Mesenchymal stem cell (in vitro differentiated cells and primary cell): ENCODE data around the gene CEACAM16.

ENCODE experiments used
- DNase-seq: peaks from one replicate; pipeline ENCODE4 v3.0.0-alpha.2; 2013
- H2AFZ ChIP-seq: one replicate; pipeline ENCODE4 v1.6.1; 2013; ENCODE audit warnings: low read depth, mild to moderate bottlenecking, control low read depth, inconsistent platforms, low read length, moderate library complexity
- H2AK5ac ChIP-seq: 2 replicates; pipeline ENCODE4 v1.6.1; 2013; ENCODE audit warnings: low read length, moderate library complexity, mild to moderate bottlenecking, inconsistent platforms; ENCODE audit not compliant: severe bottlenecking
- H2BK120ac ChIP-seq: one replicate; pipeline ENCODE4 v1.6.1; 2013; ENCODE audit warnings: low read depth, mild to moderate bottlenecking, inconsistent platforms, low read length, moderate library complexity
- H2BK12ac ChIP-seq, 2 experiments: one replicate each; pipeline ENCODE4 v1.6.1; 2013; ENCODE audit warnings: inconsistent platforms in 2 of 2, low read length in 2 of 2, mild to moderate bottlenecking in 2 of 2, moderate library complexity in 2 of 2, control low read depth in 1 of 2
- H2BK15ac ChIP-seq: one replicate; pipeline ENCODE4 v1.6.1; 2013; ENCODE audit warnings: mild to moderate bottlenecking, low read depth, inconsistent platforms; ENCODE audit not compliant: poor library complexity, severe bottlenecking
- H2BK5ac ChIP-seq: 2 replicates; pipeline ENCODE4 v1.6.1; 2013; ENCODE audit warnings: low read depth, mild to moderate bottlenecking, low read length, control low read depth, inconsistent platforms; ENCODE audit not compliant: poor library complexity, severe bottlenecking
- H3K14ac ChIP-seq, 2 experiments: one replicate each; pipeline ENCODE4 v1.6.1; 2013; ENCODE audit warnings: inconsistent platforms in 2 of 2, low read length in 2 of 2, control low read depth in 1 of 2, mild to moderate bottlenecking in 1 of 2, moderate library complexity in 1 of 2
- H3K18ac ChIP-seq, 2 experiments: one replicate each; pipeline ENCODE4 v1.6.1; 2013; ENCODE audit warnings: inconsistent platforms in 2 of 2, low read length in 2 of 2, control low read depth in 1 of 2, low read depth in 1 of 2, mild to moderate bottlenecking in 1 of 2
- H3K23ac ChIP-seq, 2 experiments: one replicate each; pipeline ENCODE4 v1.6.1; 2013; ENCODE audit warnings: inconsistent platforms in 2 of 2, low read length in 2 of 2, mild to moderate bottlenecking in 2 of 2, moderate library complexity in 2 of 2, control low read depth in 1 of 2
- H3K27ac ChIP-seq: 2 replicates; pipeline ENCODE4 v1.5.1; 2013; ENCODE audit warnings: mild to moderate bottlenecking, moderate library complexity, low read length, control low read depth, inconsistent platforms; ENCODE audit not compliant: poor library complexity, severe bottlenecking
- H3K27me3 ChIP-seq, 2 experiments: 2 replicates each; pipeline versions ENCODE4 v1.6.1 to v1.7.0; 2013; ENCODE audit warnings: low read length in 2 of 2, mild to moderate bottlenecking in 2 of 2, moderate library complexity in 2 of 2, control low read depth in 1 of 2, inconsistent platforms in 1 of 2; ENCODE audit not compliant: control insufficient read depth in 1 of 2, insufficient read depth in 1 of 2
- H3K36me3 ChIP-seq, 2 experiments: 2 replicates each; pipeline versions ENCODE4 v1.6.1 to v1.7.0; 2013; ENCODE audit warnings: low read length in 2 of 2, control low read depth in 1 of 2, inconsistent platforms in 1 of 2, low read depth in 1 of 2, mild to moderate bottlenecking in 1 of 2; ENCODE audit not compliant: insufficient read depth in 2 of 2, control insufficient read depth in 1 of 2
- H3K4ac ChIP-seq, 2 experiments: one replicate each; pipeline ENCODE4 v1.6.1; 2013; ENCODE audit warnings: inconsistent platforms in 2 of 2, low read length in 2 of 2, mild to moderate bottlenecking in 2 of 2, moderate library complexity in 2 of 2, control low read depth in 1 of 2, low read depth in 1 of 2
- H3K4me1 ChIP-seq: 2 replicates; pipeline ENCODE4 v1.6.1; 2013; ENCODE audit warnings: low read depth, low read length, control low read depth; ENCODE audit not compliant: control insufficient read depth, insufficient read depth
- H3K4me2 ChIP-seq: 2 replicates; pipeline ENCODE4 v1.6.1; 2013; ENCODE audit warnings: low read length, mild to moderate bottlenecking, inconsistent platforms; ENCODE audit not compliant: poor library complexity, severe bottlenecking
- H3K4me3 ChIP-seq, 2 experiments: 2 replicates each; pipeline versions ENCODE4 v1.5.1 to v1.7.0; 2013; ENCODE audit warnings: low read length in 2 of 2, mild to moderate bottlenecking in 2 of 2, control low read depth in 1 of 2, low read depth in 1 of 2; ENCODE audit not compliant: insufficient read depth in 1 of 2
- H3K79me1 ChIP-seq: replicated peaks from 2 replicates; pipeline ENCODE4 v1.6.1; 2013; ENCODE audit warnings: mild to moderate bottlenecking, control low read depth, low read length, inconsistent platforms; ENCODE audit not compliant: poor library complexity, severe bottlenecking
- H3K9ac ChIP-seq: 2 replicates; pipeline ENCODE4 v1.7.0; 2013; ENCODE audit warnings: mild to moderate bottlenecking, low read length, moderate library complexity
- H3K9me3 ChIP-seq: 2 replicates; pipeline ENCODE4 v1.7.0; 2013; ENCODE audit warnings: mild to moderate bottlenecking, low read length; ENCODE audit not compliant: control insufficient read depth
- H4K8ac ChIP-seq: one replicate; pipeline ENCODE4 v1.6.1; 2013; ENCODE audit warnings: inconsistent platforms, mild to moderate bottlenecking, low read length, moderate library complexity
- H4K91ac ChIP-seq: one replicate; pipeline ENCODE4 v1.6.1; 2013; ENCODE audit warnings: mild to moderate bottlenecking, low read length, inconsistent platforms
- WGBS: methylation state at CpG from one replicate; pipeline ENCODE4 v1.1.7; 2013; ENCODE audit warnings: mixed read lengths; 5-methylcytosine and 5-hydroxymethylcytosine counted together

The CEACAM16 gene

DNA sequence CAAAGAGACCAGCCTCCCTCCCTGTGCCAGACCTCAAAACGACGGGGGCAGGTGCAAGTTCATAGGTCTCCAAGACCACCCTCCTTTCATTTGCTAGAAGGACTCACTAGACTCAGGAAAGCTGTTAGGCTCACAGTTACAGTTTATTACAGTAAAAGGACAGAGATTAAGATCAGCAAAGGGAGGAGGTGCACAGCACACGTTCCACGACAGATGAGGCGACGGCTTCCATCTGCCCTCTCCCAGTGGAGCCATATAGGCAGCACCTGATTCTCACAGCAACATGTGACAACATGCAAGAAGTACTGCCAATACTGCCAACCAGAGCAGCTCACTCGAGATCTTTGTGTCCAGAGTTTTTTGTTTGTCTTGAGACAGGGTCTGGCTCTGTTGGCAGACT, 37.0 kb upstream of the CEACAM16 start:
- Histone ChIP-seq H3K79me1 (peaks cover 24% of the 10 kb centered on the region), H2BK5ac (no peak overlapping the region), H2AFZ (no peak overlapping the region), H3K27me3 (no peaks in the 10 kb centered on the region), H2AK5ac (no peak overlapping the region), H2BK120ac (no peak overlapping the region), H3K9me3 (no peaks in the 10 kb centered on the region), H4K8ac (no peak overlapping the region), H3K4me1 (peaks cover 3% of the 10 kb centered on the region), H3K4me2 (no peak overlapping the region), H3K18ac (no peak overlapping the region), H3K9ac (no peak overlapping the region), H2BK15ac (no peak overlapping the region), H3K27ac (no peak overlapping the region), H2BK12ac (no peak overlapping the region), H3K36me3 (peaks cover 53 to 67% of the 10 kb centered on the region in 2 experiments), H3K14ac (no peak overlapping the region), H3K23ac (no peak overlapping the region), H4K91ac (no peak overlapping the region), H3K4me3 (no peak overlapping the region), H3K4ac (no peak overlapping the region)
- DNase-seq: no peak
- WGBS: 86% methylated on average over 7 of the region's 7 CpGs

DNA sequence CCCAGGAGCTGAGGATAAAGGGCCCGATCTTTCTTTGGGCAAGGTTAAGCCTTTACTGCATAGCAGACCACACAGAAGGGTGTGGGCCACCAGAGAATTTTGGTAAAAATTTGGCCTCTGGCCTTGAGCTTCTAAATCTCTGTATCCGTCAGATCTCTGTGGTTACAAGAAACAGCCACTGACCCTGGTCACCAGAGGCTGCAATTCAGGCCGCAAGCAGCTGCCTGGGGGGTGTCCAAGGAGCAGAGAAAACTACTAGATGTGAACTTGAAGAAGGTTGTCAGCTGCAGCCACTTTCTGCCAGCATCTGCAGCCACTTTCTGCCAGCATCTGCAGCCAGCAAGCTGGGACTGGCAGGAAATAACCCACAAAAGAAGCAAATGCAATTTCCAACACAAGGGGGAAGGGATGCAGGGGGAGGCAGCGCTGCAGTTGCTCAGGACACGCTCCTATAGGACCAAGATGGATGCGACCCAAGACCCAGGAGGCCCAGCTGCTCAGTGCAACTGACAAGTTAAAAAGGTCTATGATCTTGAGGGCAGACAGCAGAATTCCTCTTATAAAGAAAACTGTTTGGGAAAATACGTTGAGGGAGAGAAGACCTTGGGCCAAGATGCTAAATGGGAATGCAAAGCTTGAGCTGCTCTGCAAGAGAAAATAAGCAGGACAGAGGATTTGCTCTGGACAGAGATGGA, 36.1 kb upstream of the CEACAM16 start:
- peaks cover 17% of the 10 kb centered on the region for H3K79me1 ChIP-seq
- H2BK5ac ChIP-seq: no peak overlapping the region
- no peak overlapping the region for H2AFZ ChIP-seq
- no peak overlapping the region for H3K14ac ChIP-seq
- no peak overlapping the region for H2BK15ac ChIP-seq
- peaks cover 50 to 58% of the 10 kb centered on the region in 2 experiments for H3K36me3 ChIP-seq
- no peak overlapping the region for H2BK12ac ChIP-seq
- WGBS: 69% methylated on average over 7 of the region's 7 CpGs
- DNase-seq: peak; percentile 56
- no peak overlapping the region for H2BK120ac ChIP-seq
- no peak overlapping the region for H3K4ac ChIP-seq
- H3K27me3 ChIP-seq: no peaks in the 10 kb centered on the region
- H4K8ac ChIP-seq: no peak overlapping the region
- no peak overlapping the region for H3K4me2 ChIP-seq
- no peaks in the 10 kb centered on the region for H3K9me3 ChIP-seq
- no peaks in the 10 kb centered on the region for H3K4me1 ChIP-seq
- H4K91ac ChIP-seq: no peak overlapping the region
- peak overlapping the region in 1 of 2 experiments; percentile 14 for H3K23ac ChIP-seq
- no peak overlapping the region for H3K4me3 ChIP-seq
- no peak overlapping the region for H3K9ac ChIP-seq
- H3K18ac ChIP-seq: peak overlapping the region in 1 of 2 experiments; percentile 11
- no peak overlapping the region for H2AK5ac ChIP-seq
- no peak overlapping the region for H3K27ac ChIP-seq

DNA sequence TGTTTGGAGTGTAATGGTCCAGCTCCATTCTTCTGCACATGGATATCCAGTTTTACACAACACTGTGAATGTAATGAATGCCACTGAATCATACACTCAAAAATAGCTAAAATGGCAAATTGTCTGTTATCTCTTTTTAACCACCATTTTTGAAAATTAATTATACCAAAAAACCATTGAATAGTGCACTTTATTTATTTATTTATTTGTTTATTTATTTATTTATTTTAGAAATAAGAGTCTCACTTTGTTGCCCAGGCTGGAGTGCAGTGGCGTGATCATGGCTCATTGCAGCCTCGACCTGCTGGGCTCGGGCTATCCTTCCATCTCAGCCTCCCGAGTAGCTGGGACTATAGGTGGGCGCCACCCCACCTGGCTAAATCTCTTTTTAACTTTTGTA, 35.0 kb upstream of the CEACAM16 start:
- H2AFZ ChIP-seq: no peak overlapping the region
- H2BK12ac ChIP-seq: no peak overlapping the region
- H3K9ac ChIP-seq: no peak overlapping the region
- H2BK5ac ChIP-seq: no peak overlapping the region
- no peak overlapping the region for H3K4me2 ChIP-seq
- H3K36me3 ChIP-seq: peaks cover 38 to 48% of the 10 kb centered on the region in 2 experiments
- H2BK15ac ChIP-seq: no peak overlapping the region
- no peak overlapping the region for H3K23ac ChIP-seq
- no peak overlapping the region for H3K14ac ChIP-seq
- no peak overlapping the region for H4K91ac ChIP-seq
- no peaks in the 10 kb centered on the region for H3K9me3 ChIP-seq
- no peak overlapping the region for H2AK5ac ChIP-seq
- H3K4me3 ChIP-seq: no peak overlapping the region
- DNase-seq: no peak
- peaks cover 8% of the 10 kb centered on the region for H3K79me1 ChIP-seq
- no peak overlapping the region for H3K27ac ChIP-seq
- H3K4ac ChIP-seq: no peak overlapping the region
- no peak overlapping the region for H4K8ac ChIP-seq
- WGBS: 98% methylated on average over 5 of the region's 5 CpGs
- no peaks in the 10 kb centered on the region for H3K27me3 ChIP-seq
- H2BK120ac ChIP-seq: no peak overlapping the region
- no peaks in the 10 kb centered on the region for H3K4me1 ChIP-seq
- no peak overlapping the region for H3K18ac ChIP-seq

DNA sequence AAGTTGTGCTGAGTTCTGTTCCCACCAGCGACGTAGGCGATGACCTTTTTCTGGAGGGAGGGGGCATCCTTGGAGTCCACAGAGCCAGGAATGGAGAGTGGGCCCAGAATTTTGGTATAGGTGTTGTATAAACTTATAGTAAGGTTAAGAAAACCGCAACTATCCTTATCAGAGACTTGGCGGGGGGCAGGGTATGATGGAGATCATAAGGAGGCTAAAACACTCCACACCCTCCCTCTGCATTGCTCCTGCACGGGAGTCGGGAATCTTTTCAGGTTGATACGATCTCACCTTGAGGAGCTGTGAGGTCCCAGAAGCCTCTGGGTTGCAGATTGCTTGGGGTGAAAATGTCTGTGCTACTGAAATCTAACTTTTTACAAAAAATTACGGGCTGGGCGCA, 34.0 kb upstream of the CEACAM16 start:
- Histone ChIP-seq H4K91ac (no peak overlapping the region), H3K36me3 (peaks cover 30 to 38% of the 10 kb centered on the region in 2 experiments), H2AFZ (no peak overlapping the region), H2BK120ac (no peak overlapping the region), H3K4me1 (no peaks in the 10 kb centered on the region), H2BK12ac (no peak overlapping the region), H2AK5ac (no peak overlapping the region), H3K9ac (no peak overlapping the region), H3K23ac (no peak overlapping the region), H2BK5ac (no peak overlapping the region), H3K4ac (no peak overlapping the region), H3K79me1 (peaks cover 3% of the 10 kb centered on the region), H3K27ac (no peak overlapping the region), H3K14ac (no peak overlapping the region), H4K8ac (no peak overlapping the region), H3K18ac (no peak overlapping the region), H2BK15ac (no peak overlapping the region), H3K27me3 (no peaks in the 10 kb centered on the region), H3K9me3 (no peaks in the 10 kb centered on the region), H3K4me3 (no peak overlapping the region), H3K4me2 (no peak overlapping the region)
- no peak for DNase-seq
- WGBS: 99% methylated on average over 8 of the region's 10 CpGs
